H1 (cell line): ENCODE data around the gene ACVRL1. TPM values are rescaled to one million over a fixed set of nuclear protein-coding genes. Genes with fewer than 3 reads are reported as not detected.

Experiments
- CTCF ChIA-PET: fragments of 300-600 bp; sonication (Branson Sonifier 250); formaldehyde crosslinking; loops from one replicate; lab custom pipeline; 2021; ENCODE audit not compliant: partially characterized antibody; lab: Charles Lee
- POLR2A ChIA-PET: fragments of 300-600 bp; sonication (Branson Sonifier 250); formaldehyde crosslinking; loops from one replicate; lab custom pipeline; 2021; ENCODE audit warnings: inconsistent platforms; ENCODE audit not compliant: partially characterized antibody; lab: Charles Lee
- DNase-seq, 2 experiments: peaks; one replicate each; pipeline versions ENCODE4 v3.0.0 to v3.0.0-alpha.2; 2010 to 2022; ENCODE audit warnings: low spot score in 2 of 2, low read depth in 1 of 2, mixed read lengths in 1 of 2
- FAIRE-seq: peaks from 2 replicates; lab custom pipeline; 2011; peaks lifted over from hg19 to GRCh38; lab: Jason Lieb, UNC
- H2AFZ ChIP-seq: 2 replicates; pipeline ENCODE4 v1.8.1; 2012; ENCODE audit warnings: low read length, inconsistent platforms
- H2AK5ac ChIP-seq: 2 replicates; pipeline ENCODE4 v1.6.1; 2013; ENCODE audit warnings: low read depth, low read length
- H2BK120ac ChIP-seq: replicated peaks from 2 replicates; pipeline ENCODE3; 2013; ENCODE audit warnings: low read depth, low read length, inconsistent platforms
- H2BK12ac ChIP-seq: 2 replicates; pipeline ENCODE4 v1.6.1; 2013; ENCODE audit warnings: low read depth, low read length
- H2BK15ac ChIP-seq: 2 replicates; pipeline ENCODE4 v1.6.1; 2013; ENCODE audit warnings: low read length
- H2BK20ac ChIP-seq: 2 replicates; pipeline ENCODE4 v1.6.1; 2013; ENCODE audit warnings: low read length
- H2BK5ac ChIP-seq: 2 replicates; pipeline ENCODE4 v1.6.1; 2013; ENCODE audit warnings: low read depth, low read length
- H3K14ac ChIP-seq: 2 replicates; pipeline ENCODE4 v1.6.1; 2013; ENCODE audit warnings: inconsistent platforms; ENCODE audit not compliant: insufficient read length
- H3K18ac ChIP-seq: 2 replicates; pipeline ENCODE4 v1.6.1; 2013; ENCODE audit warnings: low read length; ENCODE audit errors: extremely low read depth
- H3K23ac ChIP-seq: 2 replicates; pipeline ENCODE4 v1.6.1; 2013; ENCODE audit warnings: inconsistent platforms; ENCODE audit not compliant: insufficient read length
- H3K23me2 ChIP-seq: 2 replicates; pipeline ENCODE4 v1.6.1; 2013; ENCODE audit warnings: low read depth, low read length
- H3K27ac ChIP-seq: 2 replicates; pipeline ENCODE4 v1.6.1; 2011; ENCODE audit warnings: low read depth, low read length, inconsistent platforms
- H3K27me3 ChIP-seq, 4 experiments: replicated peaks in 1 of 4; 1 replicate in 1 of 4; 2 replicates in 3 of 4; pipeline versions ENCODE4 v1.6.1 to v1.8.1; 2011 to 2013; ENCODE audit warnings: low read length in 3 of 4, mild to moderate bottlenecking in 3 of 4, inconsistent platforms in 2 of 4, mixed read lengths in 2 of 4, moderate library complexity in 1 of 4; ENCODE audit not compliant: control insufficient read depth in 3 of 4, insufficient read depth in 3 of 4; ENCODE audit errors: extremely low read depth in 1 of 4
- H3K36me3 ChIP-seq, 4 experiments: 2 replicates each; pipeline versions ENCODE4 v1.6.1 to v1.8.1; 2011 to 2013; ENCODE audit warnings: mild to moderate bottlenecking in 4 of 4, low read length in 3 of 4, moderate library complexity in 2 of 4, control low read depth in 1 of 4, inconsistent platforms in 1 of 4; ENCODE audit not compliant: insufficient read depth in 4 of 4, control insufficient read depth in 2 of 4
- H3K4ac ChIP-seq: replicated peaks from 2 replicates; pipeline ENCODE3; 2013; ENCODE audit warnings: low read length, low read depth, mixed read lengths, inconsistent platforms; ENCODE audit not compliant: insufficient read length
- H3K4me1 ChIP-seq, 4 experiments: replicated peaks in 1 of 4; 1 replicate in 1 of 4; 2 replicates in 3 of 4; pipeline versions ENCODE4 v1.6.1 to v1.8.1; 2011 to 2013; ENCODE audit warnings: low read length in 3 of 4, inconsistent platforms in 2 of 4, mixed read lengths in 1 of 4; ENCODE audit not compliant: insufficient read depth in 4 of 4, control insufficient read depth in 3 of 4
- H3K4me2 ChIP-seq, 2 experiments: 2 replicates each; pipeline versions ENCODE4 v1.6.1 to v1.8.1; 2011 to 2013; ENCODE audit warnings: low read depth in 2 of 2, low read length in 2 of 2, control low read depth in 1 of 2, inconsistent platforms in 1 of 2, mild to moderate bottlenecking in 1 of 2; ENCODE audit not compliant: insufficient read depth in 1 of 2
- H3K4me3 ChIP-seq, 4 experiments: fragments of 200-600, 300-600 bp in 1 of 4; sonication (generic), shearing (Covaris generic), sonication (Bioruptor Twin) in 1 of 4; 2 replicates each; pipeline versions ENCODE4 v1.5.1 to v1.8.1; 2011 to 2016; ENCODE audit warnings: low read length in 4 of 4, low read depth in 3 of 4, control low read depth in 2 of 4, inconsistent platforms in 2 of 4, mild to moderate bottlenecking in 2 of 4, mixed read lengths in 1 of 4, moderate library complexity in 1 of 4; ENCODE audit not compliant: insufficient read depth in 2 of 4; ENCODE audit errors: extremely low read depth in 1 of 4
- H3K56ac ChIP-seq: replicated peaks from 2 replicates; pipeline ENCODE3; 2013; ENCODE audit warnings: low read depth, mild to moderate bottlenecking, mixed read lengths, low read length, inconsistent platforms; ENCODE audit not compliant: insufficient read length
- H3K79me1 ChIP-seq: 2 replicates; pipeline ENCODE4 v1.6.1; 2013; ENCODE audit warnings: low read depth, low read length, control low read depth
- H3K79me2 ChIP-seq, 2 experiments: 2 replicates each; pipeline versions ENCODE4 v1.6.1 to v1.8.1; 2012 to 2013; ENCODE audit warnings: low read length in 2 of 2, mild to moderate bottlenecking in 2 of 2, inconsistent platforms in 1 of 2; ENCODE audit not compliant: insufficient read depth in 2 of 2, control insufficient read depth in 1 of 2
- H3K9ac ChIP-seq, 4 experiments: replicated peaks in 1 of 4; 1 replicate in 1 of 4; 2 replicates in 3 of 4; pipeline versions ENCODE4 v1.6.1 to v1.8.1; 2011 to 2013; ENCODE audit warnings: low read depth in 3 of 4, low read length in 3 of 4, control low read depth in 2 of 4, mild to moderate bottlenecking in 2 of 4, moderate library complexity in 2 of 4, inconsistent platforms in 1 of 4; ENCODE audit errors: extremely low read depth in 1 of 4
- H3K9me3 ChIP-seq, 2 experiments: 2 replicates each; pipeline versions ENCODE4 v1.6.1 to v1.8.1; 2012 to 2013; ENCODE audit warnings: mild to moderate bottlenecking in 2 of 2, moderate library complexity in 2 of 2, control low read depth in 1 of 2, inconsistent platforms in 1 of 2, low read depth in 1 of 2, low read length in 1 of 2, mixed read lengths in 1 of 2; ENCODE audit not compliant: insufficient read depth in 2 of 2
- H4K20me1 ChIP-seq, 2 experiments: replicated peaks in 1 of 2; 2 replicates each; pipeline versions ENCODE3 to v1.8.1; 2011 to 2013; ENCODE audit warnings: inconsistent platforms in 2 of 2, low read length in 2 of 2, mild to moderate bottlenecking in 1 of 2; ENCODE audit not compliant: insufficient read depth in 2 of 2, control insufficient read depth in 1 of 2
- H4K5ac ChIP-seq: 2 replicates; pipeline ENCODE4 v1.6.1; 2013; ENCODE audit warnings: low read length, low read depth, mixed read lengths, inconsistent platforms; ENCODE audit not compliant: insufficient read length
- H4K8ac ChIP-seq: 2 replicates; pipeline ENCODE4 v1.8.0; 2013; ENCODE audit warnings: mild to moderate bottlenecking, moderate library complexity, low read length, inconsistent platforms; ENCODE audit not compliant: insufficient read depth; ENCODE audit errors: extremely low read depth
- H4K91ac ChIP-seq: replicated peaks from 2 replicates; pipeline ENCODE3; 2013; ENCODE audit warnings: low read length, mixed read lengths, inconsistent platforms; ENCODE audit not compliant: insufficient read length
- BRCA1 ChIP-seq: IDR thresholded peaks from 2 replicates; pipeline ENCODE4 v1.6.1; 2012; ENCODE audit warnings: low read depth, low read length, improper control_type of control experiment
- CTBP2 ChIP-seq: IDR thresholded peaks from 2 replicates; pipeline ENCODE4 v1.7.0; 2011; ENCODE audit warnings: borderline replicate concordance, mild to moderate bottlenecking, moderate library complexity, mixed read lengths, low read length; ENCODE audit not compliant: insufficient read depth, insufficient read length
- RAD21 ChIP-seq, 2 experiments: IDR thresholded peaks in 1 of 2; conservative IDR thresholded peaks in 1 of 2; 2 replicates each; pipeline ENCODE4 v1.6.1; 2011; ENCODE audit warnings: low read depth in 2 of 2, low read length in 2 of 2, improper control_type of control experiment in 1 of 2, inconsistent platforms in 1 of 2, mild to moderate bottlenecking in 1 of 2, moderate library complexity in 1 of 2
- USF2 ChIP-seq: IDR thresholded peaks from 2 replicates; pipeline ENCODE4 v1.6.1; 2011; ENCODE audit warnings: low read length, improper control_type of control experiment
- YY1 ChIP-seq: IDR thresholded peaks from 2 replicates; pipeline ENCODE4 v1.6.1; 2011; ENCODE audit warnings: low read depth, mild to moderate bottlenecking, low read length
- WGBS, 2 experiments: shearing (Covaris generic) in 1 of 2; methylation state at CpG; one replicate each; pipeline versions ENCODE4 v1.1.6 to v1.1.7; 2013 to 2015; ENCODE audit warnings: low lambda C conversion rate in 2 of 2, mixed read lengths in 2 of 2, inconsistent platforms in 1 of 2, low coverage in 1 of 2, missing lambda C conversion rate in 1 of 2; ENCODE audit not compliant: insufficient replicate concordance in 2 of 2, insufficient coverage in 1 of 2, insufficient read length in 1 of 2; ENCODE audit errors: extremely low coverage in 1 of 2, missing lambda C conversion rate in 1 of 2; 5-methylcytosine and 5-hydroxymethylcytosine counted together
- polyA plus RNA-seq, 7 experiments: library from polyadenylated mRNA; depleted of rRNA in 3 of 7; stranded (reverse) in 5 of 7; unstranded in 2 of 7; fragments of >200 nt in 5 of 7; fragments of 200-250 nt in 2 of 7; gene quantifications; 1 replicate in 5 of 7; 2 replicates in 1 of 7; 4 replicates in 1 of 7; pipeline versions ENCODE4 v1.2.1 to v1.2.3, GENCODE V29; 2011 to 2013; ENCODE audit warnings: missing spikeins in 2 of 7, mixed read lengths in 2 of 7
- total RNA-seq: library from RNA; stranded (reverse); fragmentation: NEBNext Ultra II Directional; extraction: Animal tissue kit (Norgen Biotek cat#: 25700); gene quantifications from 2 replicates; pipeline ENCODE4 v1.2.1, GENCODE V29; 2021

Gene ACVRL1
- total and polyA plus RNA-seq, 2 of the 8 experiments (the other 6 are each of a cell fraction or from before 2014, with no cell fraction given), result 0.09 to 0.35 TPM

- Histone ChIP-seq H3K14ac (no peak overlapping the region), H3K4me2 (no peak overlapping the region), H3K27ac (no peak overlapping the region), H4K91ac (no peak overlapping the region), H3K4me3 (no peak overlapping the region), H2AK5ac (no peak overlapping the region), H3K27me3 (no peaks in the 10 kb centered on the region), H2BK120ac (no peak overlapping the region), H3K79me1 (peaks cover 6% of the 10 kb centered on the region; the same call in 1 of the 2 replicates), H2BK20ac (no peak overlapping the region), H3K4ac (no peak overlapping the region), H3K23ac (no peak overlapping the region), H2BK12ac (no peak overlapping the region), H3K18ac (no peak overlapping the region), H3K9me3 (no peaks in the 10 kb centered on the region; a peak in 1 of 4 replicates), H3K9ac (no peak overlapping the region), H2BK5ac (no peak overlapping the region), H4K20me1 (peaks cover 9 to 17% of the 10 kb centered on the region in 2 experiments), H3K4me1 (peaks cover 0 to 12% (median 6%) of the 10 kb centered on the region in 4 experiments; a peak in 5 of 7 replicates), H4K8ac (no peak overlapping the region), H2BK15ac (no peak overlapping the region), H3K56ac (no peak overlapping the region), H3K79me2 (peaks cover 0 to 27% of the 10 kb centered on the region in 2 experiments; a peak in 1 of 4 replicates), H4K5ac (no peak overlapping the region), H2AFZ (no peak overlapping the region), H3K36me3 (no peaks in the 10 kb centered on the region), H3K23me2 (no peaks in the 10 kb centered on the region)
- CTCF ChIA-PET, result interaction anchor here (0.7 to 4.9 kb wide), 25 partner anchors 8 to 204 kb away, joined by 3 to 55 read pairs (median 6); partner anchors contain the start of genes ACVRL1 and ANKRD33
- DNase-seq, result no peak
- WGBS, 2 experiments, result 86% methylated on average over 2 of the region's 2 CpGs; no CpG with 5 or more reads in 1 of the 2 experiments
- POLR2A ChIA-PET, result interaction anchor here (0.6 kb wide), 1 partner anchor 143 kb away, joined by 3 read pairs; no protein-coding TSS in a partner anchor
- FAIRE-seq, result no peak
- TF ChIP-seq USF2 (no peak), BRCA1 (no peak), YY1 (no peak), CTBP2 (no peak), RAD21 (IDR thresholded peaks at IDR 0.05 in 1 of 2, conservative IDR thresholded peaks at IDR 0.05 in 1 of 2; ENCODE audit: low read depth in 2 of 2, low read length in 2 of 2) (no peak)
These were observed 62.3 kb downstream of the ACVRL1 start for GRCh38 chr12:51969643-51970042.
